ENCODE data around the gene PDZD7.

Gene PDZD7

DNA sequence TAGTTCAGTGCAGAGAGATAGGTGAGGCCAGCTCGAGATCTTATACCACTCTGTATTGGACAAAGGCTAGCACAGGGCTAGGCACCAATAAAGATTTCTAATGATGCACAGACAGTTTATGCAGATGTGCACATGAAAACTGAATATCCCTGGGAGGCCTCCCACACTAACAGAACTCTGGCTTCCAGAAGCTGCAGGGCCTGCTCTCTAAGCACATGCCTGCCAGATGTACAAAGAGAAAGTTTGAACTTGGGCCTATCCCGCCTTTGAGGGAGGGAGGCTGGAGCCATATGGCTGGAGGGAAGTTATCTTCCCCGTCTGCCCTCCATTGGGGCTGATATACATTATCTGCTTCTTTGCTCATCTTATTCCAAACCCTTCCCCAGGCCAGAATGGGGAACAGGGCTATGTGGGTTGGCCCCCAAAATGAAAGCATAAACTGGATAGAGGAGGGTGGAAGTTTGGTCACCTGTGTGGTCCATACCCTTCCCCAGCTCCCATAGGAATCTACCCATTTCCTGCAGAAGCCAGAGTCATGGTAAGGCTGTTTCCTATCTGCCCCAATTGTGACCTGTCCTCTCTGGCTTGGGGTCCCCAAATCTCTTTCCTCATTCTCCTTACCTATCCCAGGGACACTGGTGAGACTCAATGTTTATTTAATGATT is 34.7 kb upstream of the PDZD7 start:
- H3K4me3 ChIP-seq (ENCODE audit: low read depth, low read length) = no peak overlapping the region
- peak; percentile 72 for DNase-seq (ENCODE audit: low read depth)
- TF ChIP-seq, protein P1, sequence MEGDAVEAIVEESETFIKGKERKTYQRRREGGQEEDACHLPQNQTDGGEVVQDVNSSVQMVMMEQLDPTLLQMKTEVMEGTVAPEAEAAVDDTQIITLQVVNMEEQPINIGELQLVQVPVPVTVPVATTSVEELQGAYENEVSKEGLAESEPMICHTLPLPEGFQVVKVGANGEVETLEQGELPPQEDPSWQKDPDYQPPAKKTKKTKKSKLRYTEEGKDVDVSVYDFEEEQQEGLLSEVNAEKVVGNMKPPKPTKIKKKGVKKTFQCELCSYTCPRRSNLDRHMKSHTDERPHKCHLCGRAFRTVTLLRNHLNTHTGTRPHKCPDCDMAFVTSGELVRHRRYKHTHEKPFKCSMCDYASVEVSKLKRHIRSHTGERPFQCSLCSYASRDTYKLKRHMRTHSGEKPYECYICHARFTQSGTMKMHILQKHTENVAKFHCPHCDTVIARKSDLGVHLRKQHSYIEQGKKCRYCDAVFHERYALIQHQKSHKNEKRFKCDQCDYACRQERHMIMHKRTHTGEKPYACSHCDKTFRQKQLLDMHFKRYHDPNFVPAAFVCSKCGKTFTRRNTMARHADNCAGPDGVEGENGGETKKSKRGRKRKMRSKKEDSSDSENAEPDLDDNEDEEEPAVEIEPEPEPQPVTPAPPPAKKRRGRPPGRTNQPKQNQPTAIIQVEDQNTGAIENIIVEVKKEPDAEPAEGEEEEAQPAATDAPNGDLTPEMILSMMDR (conservative IDR thresholded peaks at IDR 0.05; ENCODE audit: low read depth, low read length) = no peak

DNA sequence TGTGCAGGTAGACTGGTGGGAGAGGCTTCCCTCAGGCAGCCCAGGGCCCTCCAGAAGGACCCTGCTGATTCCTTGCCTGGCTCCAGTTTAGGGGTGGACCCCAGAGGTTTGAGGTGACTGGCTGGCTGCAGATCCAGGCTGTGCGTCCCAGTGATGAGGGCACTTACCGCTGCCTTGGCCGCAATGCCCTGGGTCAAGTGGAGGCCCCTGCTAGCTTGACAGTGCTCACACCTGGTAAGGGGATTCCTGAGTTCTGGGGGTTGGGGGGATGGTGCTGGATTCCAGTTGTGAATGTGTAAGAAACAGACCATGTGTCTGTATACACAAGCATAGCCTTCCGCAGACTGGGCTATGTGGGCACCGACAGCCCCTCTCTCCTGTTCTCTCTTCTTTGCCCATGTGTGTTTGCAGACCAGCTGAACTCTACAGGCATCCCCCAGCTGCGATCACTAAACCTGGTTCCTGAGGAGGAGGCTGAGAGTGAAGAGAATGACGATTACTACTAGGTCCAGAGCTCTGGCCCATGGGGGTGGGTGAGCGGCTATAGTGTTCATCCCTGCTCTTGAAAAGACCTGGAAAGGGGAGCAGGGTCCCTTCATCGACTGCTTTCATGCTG is 33.6 kb upstream of the PDZD7 start:
- TF ChIP-seq, protein P1 (conservative IDR thresholded peaks at IDR 0.05; ENCODE audit: low read depth, low read length) = no peak
- DNase-seq (ENCODE audit: low read depth) = no peak
- no peak overlapping the region for H3K4me3 ChIP-seq (ENCODE audit: low read depth, low read length)

DNA sequence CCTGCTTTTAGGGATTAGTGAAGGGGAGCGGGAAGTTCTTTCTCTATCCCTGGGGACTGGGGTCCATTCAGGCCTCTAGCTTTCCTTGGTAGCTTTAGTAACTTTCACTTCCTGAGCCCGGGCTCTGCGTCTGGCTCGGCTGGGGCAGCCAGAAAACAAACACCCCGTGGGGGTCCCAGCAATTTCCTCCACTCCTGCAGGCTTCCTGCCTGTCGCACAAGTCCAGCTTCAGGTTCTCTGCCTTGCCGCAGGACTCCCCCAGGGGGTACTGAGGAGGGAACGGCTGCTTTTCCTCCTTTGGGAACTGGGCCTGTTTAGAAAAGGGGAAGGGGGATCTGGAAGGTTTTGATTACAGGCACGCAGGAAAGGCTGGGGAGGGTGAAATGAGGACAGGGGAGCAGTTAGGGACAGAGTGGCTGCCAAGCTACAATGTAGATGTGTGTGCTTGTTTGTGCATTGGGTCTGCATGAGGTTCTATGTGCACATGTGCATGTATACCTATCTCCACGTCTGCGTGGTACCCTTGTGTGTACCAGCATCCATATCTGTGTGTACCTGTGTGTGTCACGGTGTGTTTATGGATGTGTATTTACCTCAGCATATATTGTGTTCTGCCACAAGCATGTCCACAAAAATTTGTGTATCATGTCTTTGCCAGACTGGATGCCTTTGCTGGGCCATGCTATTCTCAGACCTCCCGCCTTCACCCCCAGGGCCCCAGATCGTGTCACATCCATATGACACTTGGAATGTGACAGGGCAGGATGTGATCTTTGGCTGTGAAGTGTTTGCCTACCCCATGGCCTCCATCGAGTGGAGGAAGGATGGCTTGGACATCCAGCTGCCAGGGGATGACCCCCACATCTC is 32.9 kb upstream of the PDZD7 start:
- TF ChIP-seq, protein P1 (conservative IDR thresholded peaks at IDR 0.05; ENCODE audit: low read depth, low read length) = no peak
- no peak for DNase-seq (ENCODE audit: low read depth)
- H3K4me3 ChIP-seq (ENCODE audit: low read depth, low read length) = no peak overlapping the region

DNA sequence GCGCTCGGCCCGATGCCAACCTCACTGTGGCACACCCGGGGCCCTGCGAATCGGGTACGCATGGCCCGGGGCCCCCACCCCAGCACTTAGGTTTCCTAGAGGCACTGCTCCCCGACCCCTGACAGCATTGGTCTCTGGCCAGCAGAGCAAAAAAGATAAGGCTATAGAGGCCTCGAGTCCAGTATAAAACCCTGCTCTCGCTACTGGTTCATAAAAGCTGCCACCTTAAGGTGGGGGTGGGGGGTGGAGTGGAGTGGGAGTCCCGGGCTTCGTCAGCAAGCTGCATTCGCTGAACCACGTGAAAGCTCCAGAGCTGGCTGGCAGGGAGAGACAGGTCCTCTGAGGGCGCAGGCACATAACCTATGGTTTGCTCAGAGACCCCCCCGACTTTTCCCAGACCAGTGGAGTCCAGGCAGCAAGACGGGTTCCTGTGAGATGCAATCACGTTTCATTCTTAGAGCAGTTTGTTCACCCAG is 32.2 kb upstream of the PDZD7 start:
- H3K4me3 ChIP-seq (ENCODE audit: low read depth, low read length) = no peak overlapping the region
- no peak for DNase-seq (ENCODE audit: low read depth)

DNA sequence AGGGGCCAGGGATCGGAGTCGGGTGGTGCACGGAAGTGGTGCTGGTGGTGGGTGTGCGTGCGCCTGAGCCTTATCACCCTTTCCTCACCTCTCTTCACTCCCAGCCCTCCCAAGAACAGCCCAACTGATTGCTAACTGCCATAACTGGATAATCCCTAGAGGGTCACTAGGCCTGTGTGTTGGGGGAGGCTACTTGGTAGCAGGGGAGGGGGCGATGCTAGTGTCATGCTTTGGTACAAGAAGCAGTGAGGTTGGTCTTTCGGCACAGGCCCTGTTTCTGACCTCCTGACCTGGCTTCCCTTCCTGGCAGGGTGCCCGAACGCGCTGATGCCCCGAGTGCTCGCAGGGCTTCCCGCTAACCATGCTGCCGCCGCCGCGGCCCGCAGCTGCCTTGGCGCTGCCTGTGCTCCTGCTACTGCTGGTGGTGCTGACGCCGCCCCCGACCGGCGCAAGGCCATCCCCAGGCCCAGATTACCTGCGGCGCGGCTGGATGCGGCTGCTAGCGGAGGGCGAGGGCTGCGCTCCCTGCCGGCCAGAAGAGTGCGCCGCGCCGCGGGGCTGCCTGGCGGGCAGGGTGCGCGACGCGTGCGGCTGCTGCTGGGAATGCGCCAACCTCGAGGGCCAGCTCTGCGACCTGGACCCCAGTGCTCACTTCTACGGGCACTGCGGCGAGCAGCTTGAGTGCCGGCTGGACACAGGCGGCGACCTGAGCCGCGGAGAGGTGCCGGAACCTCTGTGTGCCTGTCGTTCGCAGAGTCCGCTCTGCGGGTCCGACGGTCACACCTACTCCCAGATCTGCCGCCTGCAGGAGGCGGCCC is 31.5 kb upstream of the PDZD7 start:
- peak; percentile 51 for DNase-seq (ENCODE audit: low read depth)
- TF ChIP-seq, protein P1 (conservative IDR thresholded peaks at IDR 0.05; ENCODE audit: low read depth, low read length) = peak; percentile 33
- peak overlapping the region; percentile 92 for H3K4me3 ChIP-seq (ENCODE audit: low read depth, low read length)

More for the DNA sequence above, 32.2 kb upstream of the PDZD7 start:
- TF ChIP-seq, protein P1 (conservative IDR thresholded peaks at IDR 0.05; ENCODE audit: low read depth, low read length) = no peak

DNA sequence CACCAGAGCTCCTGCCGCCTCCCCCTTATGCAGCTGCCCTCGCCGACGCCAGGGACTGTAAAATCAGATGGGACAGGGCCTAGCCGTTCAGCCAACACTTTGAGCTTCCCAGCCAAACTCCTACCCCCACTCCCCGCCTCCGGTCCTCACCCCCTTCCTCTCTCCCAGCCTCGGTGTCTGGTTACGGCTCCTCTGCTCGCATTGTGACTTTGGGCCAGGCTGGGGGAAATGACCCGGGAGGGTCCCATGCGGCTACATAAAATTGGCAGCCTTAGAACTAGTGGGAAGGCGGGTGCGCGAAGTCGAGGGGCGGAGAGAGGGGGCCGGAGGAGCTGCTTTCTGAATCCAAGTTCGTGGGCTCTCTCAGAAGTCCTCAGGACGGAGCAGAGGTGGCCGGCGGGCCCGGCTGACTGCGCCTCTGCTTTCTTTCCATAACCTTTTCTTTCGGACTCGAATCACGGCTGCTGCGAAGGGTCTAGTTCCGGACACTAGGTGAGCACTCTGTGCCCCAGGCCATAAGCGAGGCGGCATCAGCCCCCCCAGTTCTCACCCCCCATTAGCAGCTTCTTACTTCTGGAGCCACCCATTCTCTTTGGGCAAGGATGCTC is 30.8 kb upstream of the PDZD7 start, which contains the start of gene KAZALD1:
Gene KAZALD1 (plus strand): TSS at position 366 of the 608 bp plus-strand sequence. CDS start 604 bp downstream, outside the sequence.
- TF ChIP-seq, protein P1 (conservative IDR thresholded peaks at IDR 0.05; ENCODE audit: low read depth, low read length) = no peak
- DNase-seq (ENCODE audit: low read depth) = peak; percentile 37
- peak within 1 kb of the TSS; percentile 92 for H3K4me3 ChIP-seq (ENCODE audit: low read depth, low read length)
